Panc1 (cell line): ENCODE measurements around the gene FNDC4. TPM values are rescaled to one million over a fixed set of nuclear protein-coding genes. Genes with fewer than 3 reads are reported as not detected.

Experiments
- ATAC-seq: fragments of 200-7000 bp; cut with Tn5 transposase; 2 replicates; pipeline ENCODE4 v1.9.1; 2020; ENCODE audit warnings: mild to moderate bottlenecking, moderate library complexity
- BruUV-seq: library from RNA; stranded (reverse); fragments of 400-500 nt; replicated peaks from 2 replicates; lab custom pipeline; 2021; lab: Mats Ljungman, UMichigan
- CTCF ChIA-PET: fragments of 300-600 bp; sonication (Branson Sonifier 250); formaldehyde crosslinking; loops from one replicate; lab custom pipeline; 2022; ENCODE audit warnings: antibody characterized with exemption; lab: Charles Lee
- POLR2A ChIA-PET: fragments of 300-600 bp; sonication (Branson Sonifier 250); formaldehyde crosslinking; loops from one replicate; lab custom pipeline; 2022; ENCODE audit warnings: antibody characterized with exemption; lab: Charles Lee
- DNase-seq: peaks from one replicate; pipeline ENCODE4 v3.0.0-alpha.2; 2010; ENCODE audit warnings: low read depth, low spot score
- H3K27ac ChIP-seq: 2 replicates; pipeline ENCODE4 v1.5.1; 2011; ENCODE audit warnings: mild to moderate bottlenecking, low read length, inconsistent platforms
- H3K27me3 ChIP-seq: fragments of 200-500 bp; sonication (Bioruptor generic); 2 replicates; pipeline ENCODE4 v1.6.0; 2014; ENCODE audit warnings: low read length, inconsistent platforms; ENCODE audit not compliant: control insufficient read depth, insufficient read depth
- H3K36me3 ChIP-seq: fragments of 200-500 bp; sonication (Bioruptor generic); 2 replicates; pipeline ENCODE4 v1.5.1; 2014; ENCODE audit warnings: inconsistent platforms, mild to moderate bottlenecking, low read length, moderate library complexity; ENCODE audit not compliant: control insufficient read depth, insufficient read depth
- H3K4me1 ChIP-seq: 2 replicates; pipeline ENCODE4 v1.5.1; 2011; ENCODE audit warnings: inconsistent platforms, mild to moderate bottlenecking, low read length, moderate library complexity; ENCODE audit not compliant: control insufficient read depth, insufficient read depth
- H3K4me3 ChIP-seq, 2 experiments: 2 replicates each; pipeline ENCODE4 v1.5.1; 2011 to 2012; ENCODE audit warnings: low read depth in 2 of 2, low read length in 2 of 2, mild to moderate bottlenecking in 2 of 2, inconsistent platforms in 1 of 2, moderate library complexity in 1 of 2
- H3K9me3 ChIP-seq: fragments of 200-500 bp; sonication (Bioruptor generic); 2 replicates; pipeline ENCODE4 v1.5.1; 2014; ENCODE audit warnings: low read depth, mild to moderate bottlenecking, inconsistent platforms, low read length, moderate library complexity; ENCODE audit not compliant: control insufficient read depth, insufficient read depth
- POLR2AphosphoS5 ChIP-seq: IDR thresholded peaks from 2 replicates; pipeline ENCODE4 v1.6.1; 2012; ENCODE audit warnings: mild to moderate bottlenecking, low read depth, low read length, moderate library complexity
- SIN3A ChIP-seq: IDR thresholded peaks from 2 replicates; pipeline ENCODE4 v1.6.1; 2012; ENCODE audit warnings: low read depth, mild to moderate bottlenecking, low read length, moderate library complexity, borderline replicate concordance; ENCODE audit not compliant: insufficient read depth
- TCF7L2 ChIP-seq: IDR thresholded peaks from 2 replicates; pipeline ENCODE4 v1.6.1; 2011; ENCODE audit warnings: mild to moderate bottlenecking, low read depth, low read length, inconsistent platforms
- in situ Hi-C: cut with HindIII; loops from 2 replicates; pipeline ENCODE4 v1.10.0; 2016; ENCODE audit warnings: low sequenced_read_pairs, low pct_unique_long_range_greater_than_20kb
- intact Hi-C: fragments of 100-400 bp; cut with micrococcal nuclease; formaldehyde crosslinking; loops from one replicate; pipeline ENCODE4 v1.10.0; 2022; ENCODE audit not compliant: unreplicated experiment
- total RNA-seq: library from RNA; stranded (reverse); gene quantifications from one replicate; pipeline ENCODE4 v1.2.1, GENCODE V29; 2021; ENCODE audit not compliant: unreplicated experiment
- TF ChIP-seq, protein P1 (sequence below): fragments of 450-650 bp; IDR thresholded peaks from 2 replicates; pipeline ENCODE4 v1.5.1; 2017; ENCODE audit warnings: mild to moderate bottlenecking
- TF ChIP-seq, protein P2 (sequence below), 2 experiments: IDR thresholded peaks; 2 replicates each; pipeline ENCODE4 v1.6.1; 2011 to 2012; ENCODE audit warnings: low read depth in 2 of 2, control low read depth in 1 of 2, low read length in 1 of 2, mild to moderate bottlenecking in 1 of 2, moderate library complexity in 1 of 2; ENCODE audit not compliant: insufficient read depth in 1 of 2

Gene FNDC4
- total RNA-seq, 1 experiment from 2014 or later: 1.3 TPM

DNA sequence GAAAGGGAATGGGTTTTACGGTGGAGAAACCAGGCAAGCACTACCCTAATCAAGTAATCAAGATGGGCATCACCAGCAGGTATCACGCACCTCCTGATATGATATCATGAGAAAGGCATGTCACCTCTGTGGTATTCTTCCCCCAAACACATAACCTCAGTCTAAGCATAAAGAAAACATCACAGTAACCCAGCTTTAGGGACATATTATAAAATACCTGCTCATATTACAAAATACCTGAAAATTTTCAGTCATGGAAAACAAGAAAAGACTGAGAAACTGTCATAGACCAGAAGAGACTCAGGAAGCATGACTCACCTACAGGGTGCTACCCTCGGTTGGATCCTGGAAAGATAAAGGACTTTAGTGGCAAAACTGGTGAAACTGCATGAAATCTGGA, 32.2 kb upstream of the FNDC4 start:
- no peak for ATAC-seq
- CTCF ChIA-PET: no interaction called here
- H3K4me3 ChIP-seq: no peak overlapping the region
- TF ChIP-seq SIN3A: no peak
- TF ChIP-seq, protein P1, sequence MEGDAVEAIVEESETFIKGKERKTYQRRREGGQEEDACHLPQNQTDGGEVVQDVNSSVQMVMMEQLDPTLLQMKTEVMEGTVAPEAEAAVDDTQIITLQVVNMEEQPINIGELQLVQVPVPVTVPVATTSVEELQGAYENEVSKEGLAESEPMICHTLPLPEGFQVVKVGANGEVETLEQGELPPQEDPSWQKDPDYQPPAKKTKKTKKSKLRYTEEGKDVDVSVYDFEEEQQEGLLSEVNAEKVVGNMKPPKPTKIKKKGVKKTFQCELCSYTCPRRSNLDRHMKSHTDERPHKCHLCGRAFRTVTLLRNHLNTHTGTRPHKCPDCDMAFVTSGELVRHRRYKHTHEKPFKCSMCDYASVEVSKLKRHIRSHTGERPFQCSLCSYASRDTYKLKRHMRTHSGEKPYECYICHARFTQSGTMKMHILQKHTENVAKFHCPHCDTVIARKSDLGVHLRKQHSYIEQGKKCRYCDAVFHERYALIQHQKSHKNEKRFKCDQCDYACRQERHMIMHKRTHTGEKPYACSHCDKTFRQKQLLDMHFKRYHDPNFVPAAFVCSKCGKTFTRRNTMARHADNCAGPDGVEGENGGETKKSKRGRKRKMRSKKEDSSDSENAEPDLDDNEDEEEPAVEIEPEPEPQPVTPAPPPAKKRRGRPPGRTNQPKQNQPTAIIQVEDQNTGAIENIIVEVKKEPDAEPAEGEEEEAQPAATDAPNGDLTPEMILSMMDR: no peak
- no peak for TF ChIP-seq POLR2AphosphoS5
- TF ChIP-seq, protein P2, sequence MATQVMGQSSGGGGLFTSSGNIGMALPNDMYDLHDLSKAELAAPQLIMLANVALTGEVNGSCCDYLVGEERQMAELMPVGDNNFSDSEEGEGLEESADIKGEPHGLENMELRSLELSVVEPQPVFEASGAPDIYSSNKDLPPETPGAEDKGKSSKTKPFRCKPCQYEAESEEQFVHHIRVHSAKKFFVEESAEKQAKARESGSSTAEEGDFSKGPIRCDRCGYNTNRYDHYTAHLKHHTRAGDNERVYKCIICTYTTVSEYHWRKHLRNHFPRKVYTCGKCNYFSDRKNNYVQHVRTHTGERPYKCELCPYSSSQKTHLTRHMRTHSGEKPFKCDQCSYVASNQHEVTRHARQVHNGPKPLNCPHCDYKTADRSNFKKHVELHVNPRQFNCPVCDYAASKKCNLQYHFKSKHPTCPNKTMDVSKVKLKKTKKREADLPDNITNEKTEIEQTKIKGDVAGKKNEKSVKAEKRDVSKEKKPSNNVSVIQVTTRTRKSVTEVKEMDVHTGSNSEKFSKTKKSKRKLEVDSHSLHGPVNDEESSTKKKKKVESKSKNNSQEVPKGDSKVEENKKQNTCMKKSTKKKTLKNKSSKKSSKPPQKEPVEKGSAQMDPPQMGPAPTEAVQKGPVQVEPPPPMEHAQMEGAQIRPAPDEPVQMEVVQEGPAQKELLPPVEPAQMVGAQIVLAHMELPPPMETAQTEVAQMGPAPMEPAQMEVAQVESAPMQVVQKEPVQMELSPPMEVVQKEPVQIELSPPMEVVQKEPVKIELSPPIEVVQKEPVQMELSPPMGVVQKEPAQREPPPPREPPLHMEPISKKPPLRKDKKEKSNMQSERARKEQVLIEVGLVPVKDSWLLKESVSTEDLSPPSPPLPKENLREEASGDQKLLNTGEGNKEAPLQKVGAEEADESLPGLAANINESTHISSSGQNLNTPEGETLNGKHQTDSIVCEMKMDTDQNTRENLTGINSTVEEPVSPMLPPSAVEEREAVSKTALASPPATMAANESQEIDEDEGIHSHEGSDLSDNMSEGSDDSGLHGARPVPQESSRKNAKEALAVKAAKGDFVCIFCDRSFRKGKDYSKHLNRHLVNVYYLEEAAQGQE (IDR thresholded peaks at IDR 0.05; ENCODE audit: insufficient read depth in 1 of 2, low read depth in 2 of 2, low read length in 1 of 2): no peak
- no peak for TF ChIP-seq TCF7L2
- BruUV-seq: no TSS peak
- H3K27me3 ChIP-seq: no peaks in the 10 kb centered on the region
- H3K9me3 ChIP-seq: no peaks in the 10 kb centered on the region
- in situ Hi-C loops: no loop called here
- no peak overlapping the region for H3K27ac ChIP-seq
- H3K36me3 ChIP-seq: no peaks in the 10 kb centered on the region
- H3K4me1 ChIP-seq: no peaks in the 10 kb centered on the region
- intact Hi-C loops: no loop called here
- POLR2A ChIA-PET: no interaction called here
- DNase-seq: no peak

DNA sequence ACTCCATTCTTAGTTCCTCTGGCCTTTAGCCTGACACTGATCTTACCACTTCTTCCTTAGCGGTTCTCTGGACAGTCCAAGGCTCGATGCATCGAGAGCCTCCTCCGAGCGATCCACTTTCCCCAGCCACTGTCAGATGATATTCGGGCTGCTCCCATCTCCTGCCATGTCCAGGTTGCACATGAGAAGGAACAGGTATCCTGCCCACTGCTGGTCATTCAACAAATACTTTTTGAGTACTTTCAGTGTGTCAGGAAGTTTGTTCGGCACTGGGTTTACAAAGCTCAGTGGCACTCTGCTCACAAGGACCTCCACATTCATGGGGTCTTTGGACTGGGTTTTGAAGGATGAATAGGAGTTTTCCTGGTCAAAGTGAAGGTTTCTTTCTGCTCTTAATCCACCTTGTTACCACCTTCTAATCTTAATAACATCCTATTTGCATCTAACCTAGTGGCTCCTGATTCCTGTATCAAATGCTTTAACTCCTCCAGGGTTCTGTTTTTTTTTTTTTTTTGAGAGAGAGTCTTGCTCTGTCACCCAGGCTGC, 27.5 kb upstream of the FNDC4 start:
- no peaks in the 10 kb centered on the region for H3K27me3 ChIP-seq
- in situ Hi-C loops (no loop called here), intact Hi-C loops (no loop called here)
- no peak overlapping the region for H3K4me3 ChIP-seq
- no peak overlapping the region for H3K27ac ChIP-seq
- no TSS peak for BruUV-seq
- ATAC-seq (no peak; the same call in 1 of the 2 replicates), DNase-seq (no peak)
- ChIA-PET CTCF (no interaction called here), POLR2A (interaction anchor here (0.6 kb wide), 1 partner anchor 321 kb away, joined by 11 read pairs; no protein-coding TSS in a partner anchor)
- no peak for TF ChIP-seq TCF7L2
- TF ChIP-seq, protein P2 (IDR thresholded peaks at IDR 0.05; ENCODE audit: insufficient read depth in 1 of 2, low read depth in 2 of 2, low read length in 1 of 2): no peak
- TF ChIP-seq SIN3A: no peak
- TF ChIP-seq, protein P1: no peak; the same call in 1 of the 2 replicates
- TF ChIP-seq POLR2AphosphoS5: no peak
- H3K9me3 ChIP-seq: no peaks in the 10 kb centered on the region
- H3K36me3 ChIP-seq: no peaks in the 10 kb centered on the region
- no peaks in the 10 kb centered on the region for H3K4me1 ChIP-seq
